AG10803 (cell line): Measurements from ENCODE around the gene NDC1.
A peak's percentile ranks its signal among the peaks of the same experiment; 100 is the strongest.

Experiments
- DNase-seq: peaks from one replicate; pipeline ENCODE4 v3.0.0; 2010; ENCODE audit warnings: low read depth
- H3K4me3 ChIP-seq: 2 replicates; pipeline ENCODE4 v1.5.1; 2011; ENCODE audit warnings: mild to moderate bottlenecking, low read length, control low read depth
- CTCF ChIP-seq: conservative IDR thresholded peaks from 2 replicates; pipeline ENCODE4 v1.5.1; 2011; ENCODE audit warnings: mild to moderate bottlenecking, low read length, control low read depth, inconsistent platforms

Gene NDC1

GRCh38 chr1:53736290-53736689 lies 101.8 kb downstream of the NDC1 start:
- H3K4me3 ChIP-seq, result no peak overlapping the region
- no peak for DNase-seq
- TF ChIP-seq CTCF, result no peak

- no peak for TF ChIP-seq CTCF
- H3K4me3 ChIP-seq, result no peak overlapping the region
Measured at GRCh38 chr1:53735681-53736080, 102.4 kb downstream of the NDC1 start.

GRCh38 chr1:53735261-53735660 lies 102.8 kb downstream of the NDC1 start:
- no peak overlapping the region for H3K4me3 ChIP-seq
- no peak for DNase-seq
- TF ChIP-seq CTCF, result no peak

More at GRCh38 chr1:53735681-53736080, 102.4 kb downstream of the NDC1 start:
- DNase-seq, result no peak

DNA sequence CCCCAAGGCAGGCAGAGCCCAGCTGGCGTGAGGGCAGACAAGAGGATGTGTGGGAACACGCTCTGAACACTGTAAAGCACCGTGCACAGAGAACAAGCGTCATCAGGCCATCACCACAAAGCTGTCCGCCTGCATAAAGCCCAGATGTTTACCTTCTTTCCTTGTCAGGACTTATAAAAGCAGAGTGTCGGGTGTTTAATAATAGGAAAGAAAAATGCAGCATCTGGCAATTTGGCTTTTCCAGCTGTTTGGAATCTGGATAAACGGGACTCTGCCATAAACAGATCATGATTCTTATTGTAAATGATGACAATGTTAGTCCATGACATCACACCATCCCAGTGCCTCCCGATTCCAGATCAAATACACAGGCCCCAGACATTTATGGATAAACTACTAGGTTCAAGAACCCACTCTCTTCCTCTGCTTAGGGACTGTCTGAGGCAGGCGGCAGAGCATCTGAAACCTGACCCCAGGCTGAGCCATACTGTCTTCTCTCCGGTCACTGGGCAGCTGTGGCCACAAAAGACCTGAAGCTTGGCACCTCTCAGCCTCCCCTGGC lies 103.4 kb downstream of the NDC1 start:
- TF ChIP-seq CTCF, result no peak
- DNase-seq, result peak; percentile 79
- H3K4me3 ChIP-seq, result no peak overlapping the region

DNA sequence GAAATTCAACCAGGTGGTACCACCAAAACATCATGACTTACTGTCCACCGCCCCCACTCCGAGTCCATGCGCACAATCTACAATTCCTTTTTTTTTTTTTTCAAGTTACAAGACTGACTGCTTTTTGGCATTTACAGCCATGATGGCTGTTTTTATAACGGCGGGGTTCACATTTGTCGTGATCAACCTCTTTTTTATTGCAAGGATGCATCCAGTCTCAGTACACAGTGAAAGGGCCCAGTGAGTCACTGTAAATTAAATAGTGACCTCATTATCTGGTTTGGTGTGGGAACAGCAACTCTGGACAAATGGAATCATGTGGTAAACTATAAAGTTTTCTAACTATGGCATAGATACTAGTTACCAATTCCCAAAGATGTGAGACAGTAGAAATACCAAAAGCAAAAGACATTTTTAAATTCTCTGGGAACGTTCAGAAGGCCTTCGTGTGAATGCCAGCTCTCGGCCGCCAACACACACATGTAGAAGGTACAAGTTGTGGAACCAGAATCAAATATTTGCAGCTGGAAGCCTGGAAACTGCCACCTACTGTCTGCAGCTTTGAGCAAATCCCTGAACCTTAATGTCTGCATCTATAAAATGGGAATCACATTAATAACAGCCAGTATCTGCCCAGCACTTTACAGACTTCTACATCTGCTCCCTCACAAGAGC lies 104.0 kb downstream of the NDC1 start:
- TF ChIP-seq CTCF, result no peak
- DNase-seq, result peak; percentile 78
- H3K4me3 ChIP-seq, result peak overlapping the region; percentile 16; the same call in 1 of the 2 replicates

DNA sequence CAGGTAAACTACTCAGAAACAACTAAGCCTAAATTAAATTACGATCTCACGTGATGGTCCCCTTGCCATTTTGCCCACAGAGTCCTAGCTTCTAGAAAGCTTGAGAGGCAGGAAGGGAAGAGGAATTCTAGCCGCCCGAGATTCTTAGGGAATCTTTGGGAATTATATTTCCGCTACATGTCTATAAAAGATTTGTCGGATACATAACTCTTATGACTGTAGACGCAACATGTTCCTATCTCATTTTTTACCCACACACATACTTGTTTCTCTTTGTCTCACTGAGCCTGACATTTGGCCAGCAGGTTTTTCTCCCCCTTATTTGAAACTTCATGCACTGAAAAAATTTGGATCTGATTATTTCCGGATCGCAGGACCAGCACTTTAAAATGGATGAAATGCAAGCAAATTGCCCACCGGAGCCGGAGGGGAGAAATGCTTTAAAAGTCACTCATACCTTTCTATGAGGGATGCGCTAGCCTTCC lies 104.6 kb downstream of the NDC1 start:
- peak; percentile 52 for DNase-seq
- H3K4me3 ChIP-seq, result peak overlapping the region; percentile 24
- TF ChIP-seq CTCF, result no peak

DNA sequence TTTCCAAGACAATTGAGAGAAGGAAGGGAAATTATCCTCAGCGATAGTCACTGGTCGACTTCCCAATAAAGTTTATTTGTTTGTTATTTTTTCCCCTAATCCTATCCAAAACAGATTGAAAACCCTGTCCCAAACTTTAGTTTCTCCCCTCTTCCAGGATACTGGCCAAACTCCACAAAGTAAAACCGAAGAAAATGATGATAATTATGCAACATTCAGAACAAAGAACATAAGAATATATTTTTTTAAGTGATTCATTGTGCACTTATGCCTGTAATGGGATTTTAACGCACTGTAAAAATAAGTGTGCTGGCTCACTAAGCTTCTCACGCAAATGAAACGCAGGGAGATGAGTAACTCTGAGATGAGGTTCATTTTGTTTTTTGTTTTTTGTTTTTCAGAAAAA lies 105.2 kb downstream of the NDC1 start:
- peak overlapping the region; percentile 38 for H3K4me3 ChIP-seq
- no peak for TF ChIP-seq CTCF
- DNase-seq, result peak; percentile 94
